ENCODE measurements around the gene TNFRSF17.

Gene TNFRSF17

DNA sequence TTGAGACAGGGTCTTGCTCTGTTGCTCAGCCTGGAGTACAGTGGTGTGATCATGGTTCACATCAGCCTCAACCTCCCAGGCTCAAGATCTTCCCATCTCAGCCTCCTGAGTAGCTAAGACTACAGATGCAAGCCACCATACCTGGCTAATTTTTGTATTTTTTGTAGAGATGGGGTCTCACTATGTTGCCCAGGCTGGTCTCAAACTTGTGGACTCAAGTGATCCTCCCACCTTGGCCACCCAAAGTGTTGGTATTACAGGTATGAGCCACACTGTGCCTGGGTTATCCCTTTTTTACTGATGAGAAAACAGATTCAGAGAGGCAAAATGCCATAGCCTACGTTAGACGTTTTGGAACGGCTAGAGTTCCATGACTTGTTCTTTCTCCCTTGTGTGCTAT lies 41.6 kb downstream of the TNFRSF17 start:
- no peaks in the 10 kb centered on the region for H3K79me2 ChIP-seq (ENCODE audit: control insufficient read depth, insufficient read depth, low read length)
- DNase-seq: no peak
- no peak overlapping the region for H3K4me3 ChIP-seq (ENCODE audit: low read length)
- no peak overlapping the region for H3K18ac ChIP-seq (ENCODE audit: low read length)
- no peak overlapping the region for H3K23ac ChIP-seq (ENCODE audit: low read length)
- no peak overlapping the region for H3K9ac ChIP-seq (ENCODE audit: low read length)
- H2BK120ac ChIP-seq (ENCODE audit: low read depth, low read length): no peak overlapping the region
- H4K5ac ChIP-seq (ENCODE audit: low read length): no peak overlapping the region
- no peaks in the 10 kb centered on the region for H3K36me3 ChIP-seq (ENCODE audit: control insufficient read depth, insufficient read depth, low read length)
- no peak overlapping the region for H3K4me2 ChIP-seq (ENCODE audit: low read length)
- H3K4ac ChIP-seq (ENCODE audit: low read depth, low read length): no peak overlapping the region
- no peak overlapping the region for H2AK5ac ChIP-seq (ENCODE audit: low read length)
- no CpG with 5 or more reads among the region's 3 CpGs for WGBS (ENCODE audit: extremely low coverage, insufficient coverage, low lambda C conversion rate)
- H3K79me1 ChIP-seq (ENCODE audit: low read length): no peaks in the 10 kb centered on the region
- H3K56ac ChIP-seq (ENCODE audit: low read length): no peak overlapping the region
- no peak overlapping the region for H2BK5ac ChIP-seq (ENCODE audit: low read length)
- no peak overlapping the region for H2BK15ac ChIP-seq (replicated peaks; ENCODE audit: low read depth)
- no peaks in the 10 kb centered on the region for H3K4me1 ChIP-seq (ENCODE audit: control insufficient read depth, low read depth, low read length)
- no peaks in the 10 kb centered on the region for H3K27me3 ChIP-seq (ENCODE audit: insufficient read depth, low read length, poor library complexity)
- H4K8ac ChIP-seq (ENCODE audit: low read depth, low read length): no peak overlapping the region
- H3K27ac ChIP-seq (ENCODE audit: low read depth, low read length): no peak overlapping the region

DNA sequence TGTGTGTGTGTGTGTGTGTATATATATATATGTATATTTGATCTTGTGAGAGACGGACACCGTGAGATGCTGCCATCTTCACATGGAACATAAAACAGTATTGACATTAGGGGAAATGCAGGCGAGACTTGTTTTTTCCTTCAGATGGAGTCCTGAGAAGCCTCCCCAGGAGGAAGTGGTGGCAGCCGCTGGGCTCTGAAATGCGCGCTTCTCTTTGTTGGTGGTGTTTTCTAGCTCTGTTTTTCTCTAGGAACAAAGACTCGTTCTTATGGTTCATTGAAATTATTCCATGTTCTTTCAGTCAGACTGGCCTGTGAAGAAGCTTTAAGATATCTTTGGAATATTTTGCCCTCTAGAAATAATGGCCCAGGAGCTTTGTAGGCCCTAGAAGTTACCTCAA lies 44.5 kb downstream of the TNFRSF17 start:
- no peak overlapping the region for H3K23ac ChIP-seq (ENCODE audit: low read length)
- no peak for DNase-seq
- no peaks in the 10 kb centered on the region for H3K79me1 ChIP-seq (ENCODE audit: low read length)
- no peak overlapping the region for H3K4me2 ChIP-seq (ENCODE audit: low read length)
- H3K4me3 ChIP-seq (ENCODE audit: low read length): no peak overlapping the region
- H2BK15ac ChIP-seq (replicated peaks; ENCODE audit: low read depth): no peak overlapping the region
- no peak overlapping the region for H2BK120ac ChIP-seq (ENCODE audit: low read depth, low read length)
- no peaks in the 10 kb centered on the region for H3K27me3 ChIP-seq (ENCODE audit: insufficient read depth, low read length, poor library complexity)
- no peak overlapping the region for H3K27ac ChIP-seq (ENCODE audit: low read depth, low read length)
- H3K18ac ChIP-seq (ENCODE audit: low read length): no peak overlapping the region
- no peaks in the 10 kb centered on the region for H3K4me1 ChIP-seq (ENCODE audit: control insufficient read depth, low read depth, low read length)
- H4K8ac ChIP-seq (ENCODE audit: low read depth, low read length): no peak overlapping the region
- no peak overlapping the region for H3K56ac ChIP-seq (ENCODE audit: low read length)
- no peak overlapping the region for H3K9ac ChIP-seq (ENCODE audit: low read length)
- H3K36me3 ChIP-seq (ENCODE audit: control insufficient read depth, insufficient read depth, low read length): no peaks in the 10 kb centered on the region
- H2BK5ac ChIP-seq (ENCODE audit: low read length): no peak overlapping the region
- H3K4ac ChIP-seq (ENCODE audit: low read depth, low read length): no peak overlapping the region
- H2AK5ac ChIP-seq (ENCODE audit: low read length): no peak overlapping the region
- no peak overlapping the region for H4K5ac ChIP-seq (ENCODE audit: low read length)
- H3K79me2 ChIP-seq (ENCODE audit: control insufficient read depth, insufficient read depth, low read length): no peaks in the 10 kb centered on the region
- no CpG with 5 or more reads among the region's 7 CpGs for whole genome bisulfite sequencing (ENCODE audit: extremely low coverage, insufficient coverage, low lambda C conversion rate)

DNA sequence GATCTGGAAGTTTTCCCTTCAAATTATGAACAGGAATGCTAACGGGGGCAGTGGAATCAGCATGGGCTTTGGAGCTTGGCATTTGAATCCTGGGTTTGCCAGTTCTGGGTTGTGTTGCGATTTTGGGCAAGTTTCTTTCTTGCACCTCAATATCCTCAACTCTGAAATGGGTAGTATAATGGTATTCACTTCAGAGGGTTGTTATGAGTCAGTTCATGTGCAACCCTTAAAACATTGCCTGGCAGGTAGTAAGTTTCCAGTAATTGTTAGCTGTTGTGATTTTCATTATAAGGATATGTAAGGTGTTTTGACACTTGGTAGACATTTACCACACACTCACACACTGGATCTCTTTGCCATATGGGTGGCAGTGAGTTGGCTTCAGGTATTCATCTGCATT lies 44.9 kb downstream of the TNFRSF17 start:
- H2AK5ac ChIP-seq (ENCODE audit: low read length): no peak overlapping the region
- no peak overlapping the region for H3K56ac ChIP-seq (ENCODE audit: low read length)
- no peak overlapping the region for H2BK120ac ChIP-seq (ENCODE audit: low read depth, low read length)
- H3K9ac ChIP-seq (ENCODE audit: low read length): no peak overlapping the region
- WGBS (ENCODE audit: extremely low coverage, insufficient coverage, low lambda C conversion rate): no CpG with 5 or more reads among the region's 2 CpGs
- no peak overlapping the region for H3K4me2 ChIP-seq (ENCODE audit: low read length)
- DNase-seq: no peak
- H2BK15ac ChIP-seq (replicated peaks; ENCODE audit: low read depth): no peak overlapping the region
- H3K27ac ChIP-seq (ENCODE audit: low read depth, low read length): no peak overlapping the region
- H3K36me3 ChIP-seq (ENCODE audit: control insufficient read depth, insufficient read depth, low read length): no peaks in the 10 kb centered on the region
- no peak overlapping the region for H3K23ac ChIP-seq (ENCODE audit: low read length)
- H3K4ac ChIP-seq (ENCODE audit: low read depth, low read length): no peak overlapping the region
- H4K5ac ChIP-seq (ENCODE audit: low read length): no peak overlapping the region
- H3K4me1 ChIP-seq (ENCODE audit: control insufficient read depth, low read depth, low read length): no peaks in the 10 kb centered on the region
- H3K4me3 ChIP-seq (ENCODE audit: low read length): no peak overlapping the region
- H3K27me3 ChIP-seq (ENCODE audit: insufficient read depth, low read length, poor library complexity): no peaks in the 10 kb centered on the region
- H3K79me2 ChIP-seq (ENCODE audit: control insufficient read depth, insufficient read depth, low read length): no peaks in the 10 kb centered on the region
- no peak overlapping the region for H3K18ac ChIP-seq (ENCODE audit: low read length)
- no peak overlapping the region for H2BK5ac ChIP-seq (ENCODE audit: low read length)
- H3K79me1 ChIP-seq (ENCODE audit: low read length): no peaks in the 10 kb centered on the region
- no peak overlapping the region for H4K8ac ChIP-seq (ENCODE audit: low read depth, low read length)

- Histone ChIP-seq H2BK5ac (ENCODE audit: low read length) (no peak overlapping the region), H3K4me2 (ENCODE audit: low read length) (no peak overlapping the region), H3K79me1 (ENCODE audit: low read length) (no peaks in the 10 kb centered on the region), H2BK15ac (replicated peaks; ENCODE audit: low read depth) (no peak overlapping the region), H3K4me3 (ENCODE audit: low read length) (no peak overlapping the region), H3K23ac (ENCODE audit: low read length) (no peak overlapping the region), H2AK5ac (ENCODE audit: low read length) (no peak overlapping the region), H4K5ac (ENCODE audit: low read length) (no peak overlapping the region), H3K27me3 (ENCODE audit: insufficient read depth, low read length, poor library complexity) (no peaks in the 10 kb centered on the region), H3K18ac (ENCODE audit: low read length) (no peak overlapping the region), H3K4ac (ENCODE audit: low read depth, low read length) (no peak overlapping the region), H3K79me2 (ENCODE audit: control insufficient read depth, insufficient read depth, low read length) (no peaks in the 10 kb centered on the region), H3K4me1 (ENCODE audit: control insufficient read depth, low read depth, low read length) (no peaks in the 10 kb centered on the region), H2BK120ac (ENCODE audit: low read depth, low read length) (no peak overlapping the region), H3K27ac (ENCODE audit: low read depth, low read length) (no peak overlapping the region), H3K9ac (ENCODE audit: low read length) (no peak overlapping the region), H3K36me3 (ENCODE audit: control insufficient read depth, insufficient read depth, low read length) (no peaks in the 10 kb centered on the region), H4K8ac (ENCODE audit: low read depth, low read length) (no peak overlapping the region), H3K56ac (ENCODE audit: low read length) (no peak overlapping the region)
- no peak for DNase-seq
- WGBS (ENCODE audit: extremely low coverage, insufficient coverage, low lambda C conversion rate): no CpG with 5 or more reads among the region's 13 CpGs
Measured at GRCh38 chr16:12010388-12011251, 45.6 kb downstream of the TNFRSF17 start.

DNA sequence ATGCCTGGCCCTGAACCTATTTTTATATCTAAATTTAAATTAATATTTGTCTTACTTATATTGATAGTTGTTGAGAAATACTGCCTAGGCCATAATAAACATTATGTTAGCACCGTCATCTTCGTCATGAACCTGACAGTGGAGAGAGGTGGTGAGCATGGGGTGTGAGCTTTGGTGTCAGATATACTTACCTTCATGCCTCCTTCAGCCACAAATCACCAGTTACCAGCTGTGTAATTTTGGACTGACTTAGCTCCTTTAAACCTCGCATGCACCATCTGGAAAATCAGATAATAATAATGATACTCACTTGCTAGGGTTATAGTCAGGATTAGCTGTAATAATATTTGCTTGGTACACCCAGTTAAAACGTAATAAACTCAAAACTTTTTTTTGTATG lies 46.6 kb downstream of the TNFRSF17 start:
- no peak overlapping the region for H2AK5ac ChIP-seq (ENCODE audit: low read length)
- H4K8ac ChIP-seq (ENCODE audit: low read depth, low read length): no peak overlapping the region
- H3K23ac ChIP-seq (ENCODE audit: low read length): no peak overlapping the region
- H3K18ac ChIP-seq (ENCODE audit: low read length): no peak overlapping the region
- no peak for DNase-seq
- no peak overlapping the region for H2BK15ac ChIP-seq (replicated peaks; ENCODE audit: low read depth)
- no peak overlapping the region for H3K56ac ChIP-seq (ENCODE audit: low read length)
- H3K79me2 ChIP-seq (ENCODE audit: control insufficient read depth, insufficient read depth, low read length): no peaks in the 10 kb centered on the region
- WGBS (ENCODE audit: extremely low coverage, insufficient coverage, low lambda C conversion rate): no CpG with 5 or more reads among the region's 4 CpGs
- H3K4me1 ChIP-seq (ENCODE audit: control insufficient read depth, low read depth, low read length): no peaks in the 10 kb centered on the region
- H3K4me2 ChIP-seq (ENCODE audit: low read length): no peak overlapping the region
- H3K27me3 ChIP-seq (ENCODE audit: insufficient read depth, low read length, poor library complexity): no peaks in the 10 kb centered on the region
- no peak overlapping the region for H3K9ac ChIP-seq (ENCODE audit: low read length)
- H3K4ac ChIP-seq (ENCODE audit: low read depth, low read length): no peak overlapping the region
- H3K79me1 ChIP-seq (ENCODE audit: low read length): no peaks in the 10 kb centered on the region
- no peak overlapping the region for H3K27ac ChIP-seq (ENCODE audit: low read depth, low read length)
- H2BK120ac ChIP-seq (ENCODE audit: low read depth, low read length): no peak overlapping the region
- no peak overlapping the region for H3K4me3 ChIP-seq (ENCODE audit: low read length)
- H4K5ac ChIP-seq (ENCODE audit: low read length): no peak overlapping the region
- no peak overlapping the region for H2BK5ac ChIP-seq (ENCODE audit: low read length)
- no peaks in the 10 kb centered on the region for H3K36me3 ChIP-seq (ENCODE audit: control insufficient read depth, insufficient read depth, low read length)

Measured in mesendoderm (in vitro differentiated cells).